ENCODE data around the gene WASF2.
"Not testable (repeated sequence)": the region's sequence is repeated elsewhere in the genome, so short reads cannot be mapped to it uniquely, and the experiment has no call there.

WASF2 gene

DNA sequence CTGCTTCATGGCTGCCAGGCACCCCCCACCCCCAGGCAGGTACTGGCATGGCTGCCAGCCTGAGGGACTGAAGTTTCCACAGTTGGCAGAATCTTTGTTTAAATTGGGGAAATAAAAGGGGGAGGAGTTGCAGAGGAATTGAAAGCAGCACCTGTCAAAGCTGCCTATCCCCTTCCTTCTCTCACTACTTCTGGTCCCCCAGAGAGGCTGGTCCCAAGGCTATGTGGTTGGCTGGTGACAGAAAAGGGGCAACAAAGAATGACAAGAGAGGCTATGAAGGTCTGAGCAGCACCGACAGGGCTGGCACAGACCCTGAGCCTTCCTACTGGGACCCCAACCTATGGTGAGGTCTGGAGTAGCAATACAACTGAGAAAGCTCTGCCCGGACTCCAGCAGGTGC lies 83.2 kb downstream of the WASF2 start:
- H3K4me3 ChIP-seq (ENCODE audit: low read length); DNase-seq (ENCODE audit: low read depth, low spot score): not testable (repeated sequence)

DNA sequence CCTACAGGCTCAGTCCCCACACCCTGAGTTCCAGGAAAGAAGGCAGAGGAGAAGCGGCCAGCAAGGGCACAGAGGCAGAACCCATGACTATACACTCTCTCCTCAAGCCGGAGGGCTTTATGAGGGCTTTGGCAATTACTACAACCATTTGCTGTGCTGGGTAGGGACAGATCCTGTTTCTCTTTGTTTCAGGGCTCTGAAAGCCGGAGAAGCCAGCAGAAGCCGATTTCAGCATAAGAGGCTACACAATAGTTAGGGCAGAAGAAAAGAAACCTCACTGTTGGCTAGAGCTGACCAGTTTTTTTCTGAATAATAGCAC lies 83.6 kb downstream of the WASF2 start:
- no peak for DNase-seq (ENCODE audit: low read depth, low spot score)
- H3K4me3 ChIP-seq (ENCODE audit: low read length), result no peak overlapping the region

DNA sequence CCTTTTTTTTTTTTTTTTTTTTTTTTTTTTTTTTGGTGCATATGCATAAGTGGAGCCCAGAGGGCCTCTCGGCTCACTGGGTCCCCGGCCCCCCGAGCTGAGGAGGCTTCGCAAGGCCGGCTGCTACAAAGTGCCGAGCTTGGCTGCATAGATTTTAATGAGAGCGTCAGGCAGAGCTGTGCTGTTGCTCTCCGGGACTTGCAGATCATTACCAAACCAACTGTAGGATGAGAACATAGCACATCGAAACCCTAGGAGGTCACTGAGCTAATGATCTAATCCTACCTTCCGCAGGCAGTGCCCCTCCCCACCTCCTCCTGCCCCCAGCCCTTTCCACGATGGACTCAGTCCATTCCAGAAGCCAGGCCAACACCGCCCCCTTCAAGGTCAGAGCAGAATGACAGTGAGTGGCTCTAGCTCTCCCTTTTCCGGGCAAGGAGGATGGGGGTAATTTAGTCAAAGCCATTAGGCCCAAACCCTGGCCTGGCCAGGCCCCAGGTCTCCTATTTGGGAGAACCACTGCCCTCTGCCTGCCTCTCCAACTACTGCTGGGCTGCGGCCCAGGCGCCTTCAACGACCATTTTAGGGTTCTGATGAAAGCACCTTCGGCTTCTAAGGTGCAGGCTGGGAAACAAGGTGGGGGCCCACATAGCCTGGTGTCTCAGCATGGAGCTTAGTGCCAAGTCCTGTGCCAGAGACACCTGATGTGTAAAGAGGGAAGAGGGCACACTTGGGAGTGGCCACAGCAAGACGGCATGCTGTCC lies 84.2 kb downstream of the WASF2 start:
- not testable (repeated sequence) for H3K4me3 ChIP-seq (ENCODE audit: low read length); DNase-seq (ENCODE audit: low read depth, low spot score)

DNA sequence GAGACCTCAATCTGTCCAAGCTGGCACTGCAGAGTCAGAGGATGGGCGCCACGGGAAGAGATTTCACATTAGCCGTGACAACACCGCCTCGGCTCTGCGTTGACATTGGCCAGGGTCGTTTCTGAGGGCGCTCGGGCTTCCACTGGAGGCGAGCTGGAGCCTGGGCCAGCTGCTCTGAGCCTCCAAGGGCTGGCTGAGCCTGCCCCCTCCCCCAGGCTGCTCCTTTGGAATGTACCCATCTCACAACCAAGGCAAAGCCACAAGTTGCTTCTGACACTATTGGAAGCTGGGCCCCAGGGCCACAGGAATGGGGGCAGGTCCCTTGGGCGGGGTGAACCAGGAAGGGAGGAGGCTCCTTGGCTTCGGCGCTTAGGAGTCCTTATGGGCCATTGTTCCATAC lies 84.9 kb downstream of the WASF2 start:
- no peak for DNase-seq (ENCODE audit: low read depth, low spot score)

DNA sequence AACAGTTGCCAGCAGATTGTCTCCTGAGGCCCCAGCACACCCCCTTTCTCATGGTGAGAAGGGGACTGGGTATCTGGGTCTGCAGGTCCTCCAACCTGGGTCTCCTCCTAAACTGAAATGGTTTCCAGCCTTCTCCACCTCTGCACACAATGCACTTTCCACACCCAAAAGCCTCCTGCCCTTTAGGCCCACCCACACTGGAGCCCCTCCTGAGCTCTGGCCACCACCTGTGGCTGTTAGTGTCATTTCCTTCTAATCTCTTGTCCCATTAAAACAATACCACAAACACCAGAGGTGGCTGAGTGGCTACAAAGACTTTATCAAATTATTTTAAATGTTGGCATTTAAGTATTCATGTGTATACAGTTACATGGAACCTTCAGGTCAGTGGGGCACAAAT lies 86.0 kb downstream of the WASF2 start:
- no peak for DNase-seq (ENCODE audit: low read depth, low spot score)
- no peak overlapping the region for H3K4me3 ChIP-seq (ENCODE audit: low read length)

More for the DNA sequence above, 84.9 kb downstream of the WASF2 start:
- H3K4me3 ChIP-seq (ENCODE audit: low read length), result no peak overlapping the region

DNA sequence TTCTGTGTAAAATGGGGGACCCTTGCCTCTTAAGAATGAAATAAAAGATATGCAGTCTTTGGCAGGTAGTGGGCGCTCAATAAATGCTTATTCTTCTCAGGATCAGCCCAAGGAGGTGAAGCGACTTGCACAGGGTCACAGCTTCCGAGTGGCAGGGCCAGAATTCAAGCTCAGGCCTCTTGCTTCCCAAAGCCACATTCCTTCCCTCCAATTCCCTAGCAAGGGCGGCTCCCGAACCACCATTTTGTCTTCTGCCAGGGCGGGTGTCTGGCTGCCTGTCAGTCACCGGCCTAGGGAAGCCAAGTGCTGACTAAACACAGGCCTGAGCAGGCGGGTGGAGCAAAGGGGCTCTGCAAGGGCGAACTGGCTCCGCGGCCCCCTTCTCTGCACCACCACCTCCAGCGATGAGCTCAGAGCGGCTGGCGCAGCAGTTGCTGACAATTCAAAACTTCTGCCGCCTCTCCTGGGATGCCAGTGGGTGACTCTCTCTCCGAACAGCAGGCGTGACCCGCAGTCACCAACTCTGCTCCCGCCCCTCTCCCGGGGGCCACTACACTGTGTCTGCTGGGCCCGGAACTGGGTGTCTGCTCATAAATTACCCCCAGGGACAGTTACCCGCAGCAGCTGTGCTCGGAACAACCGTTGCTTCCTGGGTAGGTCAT lies 86.8 kb downstream of the WASF2 start:
- DNase-seq (ENCODE audit: low read depth, low spot score), result peak; percentile 28
- H3K4me3 ChIP-seq (ENCODE audit: low read length), result no peak overlapping the region

DNA sequence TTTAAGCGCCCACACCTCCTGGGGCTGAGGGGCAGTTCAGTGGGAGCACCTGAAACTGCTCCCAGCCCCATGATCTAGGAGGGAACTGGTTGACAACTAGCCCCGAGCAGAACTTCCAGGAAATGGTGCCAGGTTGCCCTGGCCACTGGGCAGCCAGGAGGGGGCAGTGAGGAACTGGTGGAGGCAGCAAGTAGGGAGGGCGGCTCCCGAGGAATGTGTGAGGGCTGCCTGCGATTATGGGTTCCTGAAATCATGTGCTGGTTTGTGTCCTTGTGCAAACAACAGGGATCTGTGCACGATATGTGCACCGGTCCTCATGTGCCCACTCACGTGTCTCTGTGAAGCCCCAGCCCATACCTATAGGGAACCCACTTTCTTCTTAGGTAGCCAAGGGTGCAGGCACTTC lies 87.6 kb downstream of the WASF2 start:
- no peak for DNase-seq (ENCODE audit: low read depth, low spot score)
- no peak overlapping the region for H3K4me3 ChIP-seq (ENCODE audit: low read length)

DNA sequence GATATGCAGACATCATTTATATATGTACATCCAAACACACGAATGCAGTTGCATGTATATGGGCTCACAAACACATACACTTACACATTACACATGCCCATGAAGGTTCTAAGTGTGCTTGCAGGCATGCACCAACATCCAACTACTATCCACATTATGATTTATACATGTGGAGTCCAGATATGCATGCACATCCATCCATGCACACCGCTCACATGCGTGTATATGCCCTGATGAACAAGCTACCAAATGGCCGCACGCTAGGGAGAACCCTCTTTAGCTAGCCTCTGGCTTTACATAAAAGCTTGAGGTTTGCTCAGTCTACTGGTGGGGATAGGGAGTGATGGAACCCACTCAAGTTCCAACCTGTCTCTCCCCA lies 89.0 kb downstream of the WASF2 start:
- no peak overlapping the region for H3K4me3 ChIP-seq (ENCODE audit: low read length)
- no peak for DNase-seq (ENCODE audit: low read depth, low spot score)

DNA sequence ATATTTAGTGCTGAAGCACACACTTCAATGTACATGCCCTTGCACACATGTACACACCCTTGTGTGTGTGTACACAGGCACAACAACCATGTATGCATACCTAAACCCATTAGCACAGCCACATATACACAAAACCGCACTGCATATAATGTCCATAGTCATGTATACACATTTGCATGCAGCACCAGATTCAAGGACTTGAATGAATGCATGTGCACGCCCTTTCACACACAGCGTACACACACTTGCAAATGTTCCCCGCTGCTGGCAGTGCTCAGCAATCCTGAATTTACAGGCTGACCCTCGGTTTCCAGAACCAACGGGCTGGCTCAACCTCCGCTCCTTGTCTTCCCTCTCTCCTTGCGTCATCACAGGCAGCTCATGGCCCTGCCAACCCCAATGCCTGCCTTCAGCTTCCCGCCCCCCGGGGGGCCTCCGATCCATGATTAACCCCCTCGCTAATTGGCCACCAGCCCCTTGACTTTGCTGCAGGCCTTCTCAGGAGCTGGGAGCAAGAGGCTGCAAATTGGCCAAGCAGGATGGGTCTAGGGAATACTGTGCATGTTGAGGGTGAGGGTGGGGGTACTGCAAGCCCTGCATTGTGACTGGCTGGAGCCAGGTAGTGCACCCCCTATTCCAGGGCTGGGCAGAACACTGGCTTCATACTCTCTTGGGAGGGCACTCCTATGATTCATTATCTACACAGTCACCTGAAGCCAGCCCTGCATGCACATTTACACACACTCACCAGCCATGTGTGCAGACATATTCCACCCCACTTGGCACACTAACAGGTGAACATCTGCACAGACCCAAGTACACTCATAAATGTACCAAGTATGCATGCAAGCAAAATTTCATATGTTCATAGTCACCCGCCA lies 89.6 kb downstream of the WASF2 start:
- no peak for DNase-seq (ENCODE audit: low read depth, low spot score)
- no peak overlapping the region for H3K4me3 ChIP-seq (ENCODE audit: low read length)

DNA sequence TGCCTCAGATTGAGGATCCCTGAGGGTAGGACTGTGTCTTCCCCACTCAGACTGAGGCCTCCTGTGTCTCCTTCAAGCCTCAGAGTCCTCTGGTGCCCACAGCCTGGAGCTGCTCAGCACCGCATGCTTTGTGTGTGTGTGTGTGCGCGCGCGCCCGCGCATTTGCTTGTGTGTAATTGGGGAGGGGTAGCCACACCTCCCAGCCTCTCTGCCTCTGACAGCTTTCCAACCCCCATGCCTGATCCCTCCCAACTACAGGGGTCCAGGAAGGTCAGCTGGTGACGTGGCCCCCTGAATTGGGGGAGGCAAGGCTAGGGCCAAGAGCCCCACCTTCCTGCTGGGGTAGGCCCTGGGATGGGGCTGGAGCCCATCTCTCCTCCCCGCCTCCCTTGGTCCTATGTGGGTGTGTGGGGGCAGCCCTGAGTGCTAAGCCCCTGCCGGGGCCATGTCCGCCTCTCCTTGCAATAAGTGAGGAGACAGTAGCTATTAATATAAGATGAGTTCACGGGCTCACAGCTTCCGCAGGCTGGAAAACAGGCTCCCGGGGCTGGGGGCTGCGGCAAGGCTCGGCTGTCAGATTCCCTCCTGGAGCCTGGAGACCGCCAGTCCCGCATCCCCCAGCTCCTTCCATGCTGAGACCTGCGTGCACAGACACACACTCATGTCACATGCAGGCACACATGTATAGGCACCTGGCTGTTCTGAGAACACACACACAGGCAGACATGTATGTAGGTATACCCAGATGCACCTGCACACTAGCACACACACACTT lies 90.5 kb downstream of the WASF2 start:
- DNase-seq (ENCODE audit: low read depth, low spot score), result no peak
- no peak overlapping the region for H3K4me3 ChIP-seq (ENCODE audit: low read length)

DNA sequence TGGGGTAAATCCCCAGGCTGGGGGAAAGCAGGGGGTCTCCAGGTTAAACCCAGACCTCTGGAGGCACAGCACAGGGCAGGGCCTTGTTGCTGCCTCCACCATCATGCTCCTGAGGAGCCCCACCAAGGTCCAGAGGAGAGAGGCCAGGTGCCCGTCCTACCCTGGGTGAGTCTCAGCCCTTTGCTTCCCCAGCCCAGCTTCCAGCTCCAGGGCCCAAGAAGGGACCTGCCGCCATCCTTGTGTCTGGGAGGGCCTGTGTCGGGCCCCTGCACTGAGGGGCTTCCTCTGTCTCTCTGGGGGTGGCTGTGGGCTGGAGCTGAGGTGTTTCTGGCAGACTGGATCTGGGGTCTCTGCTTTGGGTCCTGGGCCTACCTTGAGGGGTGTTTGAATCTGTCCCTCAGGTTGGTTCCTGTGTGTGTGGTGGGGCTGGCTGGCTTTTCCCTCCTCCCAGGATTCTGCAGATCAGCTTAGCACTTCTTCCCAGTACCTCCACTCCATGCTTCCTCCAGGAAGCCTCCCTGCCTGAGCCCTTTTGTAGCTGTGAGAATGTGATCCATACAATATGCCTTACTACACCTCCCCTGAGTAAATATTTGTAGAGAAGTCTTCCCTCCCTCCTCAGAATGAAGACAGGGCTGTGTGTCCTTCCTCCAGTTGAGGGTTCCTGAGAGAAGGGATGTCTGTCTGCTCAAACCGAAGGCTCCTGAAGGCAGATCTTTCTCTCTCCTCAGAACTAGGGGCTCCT lies 91.4 kb downstream of the WASF2 start:
- no peak overlapping the region for H3K4me3 ChIP-seq (ENCODE audit: low read length)
- DNase-seq (ENCODE audit: low read depth, low spot score), result no peak

DNA sequence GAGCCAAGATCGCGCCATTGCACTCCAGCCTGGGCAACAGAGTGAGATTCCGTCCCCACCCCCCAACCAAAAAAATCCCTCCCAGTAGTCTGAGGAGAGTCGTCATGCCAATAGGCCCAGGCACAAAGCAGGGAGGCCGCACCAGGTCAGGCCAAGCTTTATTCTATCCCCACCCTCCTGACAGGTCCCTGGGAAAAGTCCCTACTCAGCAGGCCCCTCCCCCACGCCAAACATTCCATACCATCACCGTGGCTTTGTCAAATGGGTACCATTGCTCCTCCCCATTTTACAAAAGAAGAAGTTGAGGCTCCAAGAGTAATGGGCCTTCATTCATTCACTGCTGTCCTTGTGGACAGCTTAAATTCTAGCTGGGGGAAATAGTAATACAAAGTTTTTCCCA lies 92.2 kb downstream of the WASF2 start:
- no peak for DNase-seq (ENCODE audit: low read depth, low spot score)
- no peak overlapping the region for H3K4me3 ChIP-seq (ENCODE audit: low read length)

DNA sequence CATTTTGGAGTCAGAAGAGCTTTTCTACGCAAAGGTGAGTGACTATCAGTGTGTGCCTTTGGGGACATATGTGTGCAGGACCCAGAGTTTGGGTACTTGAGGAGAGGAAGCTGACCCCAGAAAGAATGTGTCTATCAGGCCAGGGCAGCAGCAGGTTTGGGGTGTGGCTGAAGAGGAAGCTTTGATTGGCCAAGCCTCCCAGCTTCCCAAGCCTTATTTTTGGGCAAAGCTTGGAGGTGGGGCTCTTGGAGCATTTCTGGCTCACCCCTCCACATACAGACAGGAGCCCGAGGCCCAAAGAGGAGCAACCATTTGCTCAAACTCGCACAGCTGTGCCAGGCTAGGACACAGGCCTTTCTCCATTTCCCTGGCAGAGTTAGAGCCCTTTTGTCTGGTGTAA lies 92.9 kb downstream of the WASF2 start:
- no peak overlapping the region for H3K4me3 ChIP-seq (ENCODE audit: low read length)
- DNase-seq (ENCODE audit: low read depth, low spot score), result no peak

DNA sequence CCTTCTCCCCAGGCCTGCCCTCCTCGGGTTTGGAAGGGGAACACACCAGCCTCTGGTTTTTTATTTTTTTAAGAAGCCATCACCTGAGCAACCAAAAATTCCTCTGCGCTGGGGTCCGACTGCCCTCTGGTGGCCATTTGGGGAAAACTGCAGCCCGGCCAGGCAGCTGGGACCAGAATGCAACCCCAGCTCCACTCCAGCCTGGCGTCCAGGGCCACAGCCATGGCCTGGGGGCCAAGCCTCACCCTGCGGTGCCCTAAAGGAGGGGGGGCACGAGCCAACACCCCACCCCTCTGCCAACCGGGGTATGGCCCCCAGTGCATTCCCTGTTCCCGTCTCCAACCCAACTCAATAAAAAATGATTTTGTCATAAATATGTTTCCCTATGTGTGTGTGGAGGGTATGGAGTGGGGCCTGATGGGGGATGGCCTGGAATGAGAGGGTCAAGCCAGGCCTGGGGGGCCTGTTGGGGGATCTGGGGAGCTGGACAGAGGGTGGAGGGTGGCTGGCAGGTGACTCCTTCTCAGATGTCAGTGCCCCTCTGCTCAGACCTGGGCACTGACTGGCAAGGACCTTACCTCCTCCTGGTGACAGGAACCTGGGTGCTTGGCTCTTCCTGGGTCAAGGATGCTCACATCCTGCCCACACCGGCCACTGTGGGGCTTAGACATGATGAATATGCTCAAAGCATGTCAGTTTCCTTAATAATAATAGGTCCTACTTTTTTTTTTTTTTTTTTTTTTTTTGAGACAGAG lies 94.3 kb downstream of the WASF2 start:
- no peak overlapping the region for H3K4me3 ChIP-seq (ENCODE audit: low read length)
- peak; percentile 65 for DNase-seq (ENCODE audit: low read depth, low spot score)

DNA sequence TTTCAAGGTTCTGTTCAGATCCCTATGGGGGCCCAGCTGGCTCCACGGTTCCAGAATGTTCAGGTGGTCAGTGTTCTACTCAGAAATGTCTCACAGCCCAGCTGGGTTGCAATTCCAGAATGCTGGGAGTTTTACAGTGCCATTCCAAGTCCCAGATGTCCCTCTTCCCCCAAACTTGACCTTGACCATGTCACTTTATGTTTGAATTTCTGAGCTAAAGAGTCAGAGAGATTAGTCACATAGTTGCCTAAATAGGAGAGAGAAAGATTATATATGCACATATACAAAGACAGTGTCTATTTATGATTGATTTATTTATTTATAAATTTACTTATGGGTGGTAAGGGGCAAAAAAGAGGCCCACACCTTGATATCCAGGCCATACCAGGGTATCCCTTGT lies 95.0 kb downstream of the WASF2 start:
- no peak overlapping the region for H3K4me3 ChIP-seq (ENCODE audit: low read length)
- DNase-seq (ENCODE audit: low read depth, low spot score), result no peak

DNA sequence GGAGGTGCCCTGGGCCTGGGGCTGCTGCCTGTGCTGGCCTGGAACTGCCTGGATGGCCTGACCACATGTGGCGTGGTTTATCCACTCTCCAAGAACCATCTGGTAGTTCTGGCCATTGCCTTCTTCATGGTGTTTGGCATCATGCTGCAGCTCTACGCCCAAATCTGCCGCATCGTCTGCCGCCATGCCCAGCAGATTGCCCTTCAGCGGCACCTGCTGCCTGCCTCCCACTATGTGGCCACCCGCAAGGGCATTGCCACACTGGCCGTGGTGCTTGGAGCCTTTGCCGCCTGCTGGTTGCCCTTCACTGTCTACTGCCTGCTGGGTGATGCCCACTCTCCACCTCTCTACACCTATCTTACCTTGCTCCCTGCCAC lies 95.7 kb downstream of the WASF2 start:
- DNase-seq (ENCODE audit: low read depth, low spot score), result no peak
- H3K4me3 ChIP-seq (ENCODE audit: low read length), result no peak overlapping the region

DNA sequence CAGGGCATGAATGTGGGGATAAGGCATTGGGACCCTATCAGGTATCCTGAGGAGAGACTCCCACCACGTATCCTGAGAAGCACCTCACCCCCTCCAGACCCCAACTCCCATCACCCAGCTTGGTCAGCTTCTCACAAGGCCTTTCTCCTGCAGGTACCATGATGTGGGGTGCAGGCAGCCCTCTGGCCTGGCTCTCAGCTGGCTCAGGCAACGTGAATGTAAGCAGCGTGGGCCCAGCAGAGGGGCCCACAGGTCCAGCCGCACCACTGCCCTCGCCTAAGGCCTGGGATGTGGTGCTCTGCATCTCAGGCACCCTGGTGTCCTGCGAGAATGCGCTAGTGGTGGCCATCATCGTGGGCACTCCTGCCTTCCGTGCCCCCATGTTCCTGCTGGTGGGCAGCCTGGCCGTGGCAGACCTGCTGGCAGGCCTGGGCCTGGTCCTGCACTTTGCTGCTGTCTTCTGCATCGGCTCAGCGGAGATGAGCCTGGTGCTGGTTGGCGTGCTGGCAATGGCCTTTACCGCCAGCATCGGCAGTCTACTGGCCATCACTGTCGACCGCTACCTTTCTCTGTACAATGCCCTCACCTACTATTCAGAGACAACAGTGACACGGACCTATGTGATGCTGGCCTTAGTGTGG lies 96.2 kb downstream of the WASF2 start:
- no peak for DNase-seq (ENCODE audit: low read depth, low spot score)
- H3K4me3 ChIP-seq (ENCODE audit: low read length), result no peak overlapping the region

Data from Jurkat, Clone E6-1 (cell line).